Transverse colon (tissue), 3 donors: Measurements from ENCODE around the gene EP400.

Experiments used
- EP300 ChIP-seq: sonication (generic); formaldehyde crosslinking; IDR thresholded peaks from one replicate; pipeline ENCODE4 v1.6.1; 2017; ENCODE audit warnings: antibody characterized with exemption, low read depth
- POLR2A ChIP-seq: fragments of 450-650 bp; IDR thresholded peaks from one replicate; pipeline ENCODE4 v1.6.1; 2016; ENCODE audit warnings: antibody characterized with exemption, mild to moderate bottlenecking, moderate library complexity
- TF ChIP-seq, protein P1 (sequence below), 5 experiments: fragments of 200-600 bp in 3 of 5; fragments of 450-650 bp in 2 of 5; sonication (generic) in 3 of 5; IDR thresholded peaks; 1 replicate in 2 of 5; 2 replicates in 3 of 5; pipeline ENCODE4 v1.5.1; 2016 to 2017; ENCODE audit warnings: antibody characterized with exemption in 5 of 5, inconsistent platforms in 3 of 5, mild to moderate bottlenecking in 2 of 5, moderate library complexity in 1 of 5

DNA sequence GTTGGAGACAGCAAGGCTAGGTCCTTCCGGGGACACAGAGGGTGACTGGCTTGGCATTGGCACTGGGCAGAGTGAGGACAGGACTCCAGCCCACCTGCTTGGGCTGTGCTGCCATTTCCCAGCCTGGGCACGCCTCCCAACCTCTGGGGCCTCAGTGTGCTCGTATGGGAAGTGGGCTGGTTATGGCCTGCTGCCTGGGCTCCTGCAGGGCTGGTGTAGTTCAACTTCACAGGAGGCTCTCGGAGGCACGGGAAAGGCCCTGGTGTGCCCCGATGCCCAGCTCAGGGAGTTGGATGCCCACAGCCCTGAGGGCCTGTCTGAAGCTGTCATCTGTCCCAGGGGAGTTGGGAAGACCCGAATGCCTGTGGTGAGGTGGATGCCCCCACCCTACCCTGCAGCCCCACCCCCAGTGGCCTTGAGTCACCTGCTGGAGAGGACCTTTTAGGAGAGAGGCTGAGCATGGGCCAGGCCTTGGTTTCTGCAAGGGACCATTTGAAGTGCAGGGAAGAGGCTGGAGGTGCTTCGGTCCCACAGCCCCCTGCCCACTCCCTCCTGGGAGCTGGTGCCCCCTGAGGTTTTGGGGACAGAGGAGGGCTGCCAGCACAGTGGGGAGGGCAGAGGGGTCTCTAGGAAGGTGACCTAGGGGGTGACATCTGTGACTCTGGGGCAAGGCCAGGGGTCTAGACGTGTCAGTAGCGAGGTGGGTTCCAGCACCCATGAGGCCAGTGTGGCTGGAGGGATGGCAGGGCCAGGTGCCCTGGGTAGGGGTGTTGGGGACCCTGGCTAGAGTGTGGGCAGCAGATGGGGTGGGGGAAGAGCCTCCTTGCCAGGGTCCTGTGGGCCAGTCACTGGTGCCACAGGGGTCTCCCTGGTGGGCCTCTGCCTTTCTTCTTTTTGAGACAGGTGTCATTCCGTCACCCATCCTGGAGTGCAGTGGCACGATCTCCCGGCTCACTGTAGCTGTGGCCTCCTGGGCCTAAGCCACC, 46.2 kb upstream of the EP400 start:
- no peak for TF ChIP-seq POLR2A
- TF ChIP-seq, protein P1, sequence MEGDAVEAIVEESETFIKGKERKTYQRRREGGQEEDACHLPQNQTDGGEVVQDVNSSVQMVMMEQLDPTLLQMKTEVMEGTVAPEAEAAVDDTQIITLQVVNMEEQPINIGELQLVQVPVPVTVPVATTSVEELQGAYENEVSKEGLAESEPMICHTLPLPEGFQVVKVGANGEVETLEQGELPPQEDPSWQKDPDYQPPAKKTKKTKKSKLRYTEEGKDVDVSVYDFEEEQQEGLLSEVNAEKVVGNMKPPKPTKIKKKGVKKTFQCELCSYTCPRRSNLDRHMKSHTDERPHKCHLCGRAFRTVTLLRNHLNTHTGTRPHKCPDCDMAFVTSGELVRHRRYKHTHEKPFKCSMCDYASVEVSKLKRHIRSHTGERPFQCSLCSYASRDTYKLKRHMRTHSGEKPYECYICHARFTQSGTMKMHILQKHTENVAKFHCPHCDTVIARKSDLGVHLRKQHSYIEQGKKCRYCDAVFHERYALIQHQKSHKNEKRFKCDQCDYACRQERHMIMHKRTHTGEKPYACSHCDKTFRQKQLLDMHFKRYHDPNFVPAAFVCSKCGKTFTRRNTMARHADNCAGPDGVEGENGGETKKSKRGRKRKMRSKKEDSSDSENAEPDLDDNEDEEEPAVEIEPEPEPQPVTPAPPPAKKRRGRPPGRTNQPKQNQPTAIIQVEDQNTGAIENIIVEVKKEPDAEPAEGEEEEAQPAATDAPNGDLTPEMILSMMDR (IDR thresholded peaks at IDR 0.05): no peak
- no peak for TF ChIP-seq EP300
